ENCODE data around the gene INSC. TPM values are rescaled to one million over a fixed set of nuclear protein-coding genes. Genes with fewer than 3 reads are reported as not detected.

Gene INSC
- total and polyA plus RNA-seq, 9 of the 15 experiments (the other 6 are each of a cell fraction or from before 2014, with no cell fraction given) = not detected

- TF ChIP-seq ZNF407 (IDR thresholded peaks at IDR 0.05; ENCODE audit: low read depth) (no peak), EHMT2 (IDR thresholded peaks at IDR 0.05) (no peak), ZNF696 (CRISPR knock-in tag; conservative IDR thresholded peaks at IDR 0.05) (no peak)
Measured at GRCh38 chr11:15169815-15170551, 55.3 kb downstream of the INSC start (continued).
